ENCODE data around the gene MPZL3.

The MPZL3 gene

DNA sequence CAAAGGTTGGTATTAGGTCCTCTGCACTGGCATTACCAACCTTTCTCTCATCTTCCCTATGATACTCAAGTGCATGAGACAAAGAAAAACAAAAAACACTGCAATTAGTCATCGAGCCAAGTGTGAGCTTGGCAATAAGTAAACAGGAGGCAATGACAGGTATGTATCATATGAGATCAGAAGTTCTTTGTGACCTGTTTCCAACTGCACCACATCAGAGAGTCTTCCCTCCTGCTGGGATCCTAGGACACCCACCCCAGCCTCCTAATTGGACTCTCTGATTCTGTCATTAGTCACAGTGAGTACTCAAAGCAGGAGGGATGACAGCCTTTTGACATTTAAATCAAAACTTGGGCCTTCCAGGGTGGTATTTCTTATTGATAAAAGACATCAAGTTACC is 19.5 kb downstream of the MPZL3 start:
- no peak for DNase-seq (ENCODE audit: low read depth in 2 of 2)

DNA sequence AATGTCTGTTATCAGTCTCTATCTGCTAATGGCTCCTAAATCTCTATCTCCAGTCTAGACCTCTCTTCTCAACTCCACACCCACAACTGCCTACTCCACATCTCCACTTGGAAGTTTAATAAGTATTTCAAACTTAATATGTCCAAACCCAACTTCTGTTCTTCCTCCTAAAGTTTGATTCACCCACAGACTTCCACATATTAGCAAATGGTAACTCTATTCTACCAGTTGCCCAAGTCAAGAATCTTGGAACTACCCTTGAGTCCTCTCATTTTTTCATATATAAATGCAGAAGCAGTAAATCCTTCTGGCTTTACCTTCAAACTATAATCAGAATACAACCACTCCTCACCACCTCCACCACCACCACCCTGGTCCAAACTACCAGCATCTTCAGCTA is 20.7 kb downstream of the MPZL3 start:
- no peak for DNase-seq (ENCODE audit: low read depth in 2 of 2)

DNA sequence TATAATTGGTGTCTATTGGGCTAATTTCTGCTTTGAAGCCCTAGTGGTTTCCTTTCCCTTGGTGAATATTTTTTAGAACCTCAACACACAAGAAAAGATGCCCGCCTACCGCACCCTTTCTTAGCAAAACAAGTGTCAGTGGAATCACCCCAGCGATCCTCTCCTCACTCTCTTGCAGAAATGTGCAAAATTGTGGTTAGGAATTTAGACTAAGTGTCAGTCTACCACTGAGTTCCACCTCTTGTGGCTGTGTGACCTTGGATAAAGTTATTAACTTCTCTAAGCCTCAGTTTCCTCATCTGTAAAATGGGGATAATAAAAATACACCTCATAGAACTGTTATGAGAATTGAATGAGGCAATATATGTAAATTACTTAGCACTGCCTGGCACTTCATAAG is 22.1 kb downstream of the MPZL3 start:
- DNase-seq (ENCODE audit: low read depth in 2 of 2): no peak

DNA sequence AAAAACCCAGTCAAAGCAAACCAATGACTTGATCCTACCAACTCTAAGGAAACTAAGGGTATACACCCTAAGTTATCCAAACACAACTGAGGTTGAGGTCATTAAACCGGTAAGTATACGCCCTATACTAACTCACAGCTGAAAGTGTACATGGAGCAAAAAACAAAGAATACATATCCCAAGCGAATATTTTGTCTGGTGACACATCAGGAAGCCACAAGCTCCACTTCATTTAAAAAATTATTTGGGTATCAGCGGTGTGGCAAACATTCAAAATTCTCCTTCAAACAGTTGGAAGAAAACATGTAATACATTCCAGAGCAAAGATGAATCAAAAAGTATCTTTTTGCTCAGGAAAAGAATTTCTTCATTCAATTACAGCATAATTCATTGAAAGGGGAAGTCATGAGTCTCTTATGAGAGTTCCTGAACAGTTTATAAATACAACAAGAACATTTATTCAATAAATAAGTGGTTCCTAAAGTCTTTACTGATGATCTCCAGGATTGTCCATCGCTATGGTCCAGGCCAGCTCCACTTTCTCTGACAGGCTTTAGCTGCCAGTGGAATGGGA is 22.8 kb downstream of the MPZL3 start:
- DNase-seq (ENCODE audit: low read depth in 2 of 2): no peak

DNA sequence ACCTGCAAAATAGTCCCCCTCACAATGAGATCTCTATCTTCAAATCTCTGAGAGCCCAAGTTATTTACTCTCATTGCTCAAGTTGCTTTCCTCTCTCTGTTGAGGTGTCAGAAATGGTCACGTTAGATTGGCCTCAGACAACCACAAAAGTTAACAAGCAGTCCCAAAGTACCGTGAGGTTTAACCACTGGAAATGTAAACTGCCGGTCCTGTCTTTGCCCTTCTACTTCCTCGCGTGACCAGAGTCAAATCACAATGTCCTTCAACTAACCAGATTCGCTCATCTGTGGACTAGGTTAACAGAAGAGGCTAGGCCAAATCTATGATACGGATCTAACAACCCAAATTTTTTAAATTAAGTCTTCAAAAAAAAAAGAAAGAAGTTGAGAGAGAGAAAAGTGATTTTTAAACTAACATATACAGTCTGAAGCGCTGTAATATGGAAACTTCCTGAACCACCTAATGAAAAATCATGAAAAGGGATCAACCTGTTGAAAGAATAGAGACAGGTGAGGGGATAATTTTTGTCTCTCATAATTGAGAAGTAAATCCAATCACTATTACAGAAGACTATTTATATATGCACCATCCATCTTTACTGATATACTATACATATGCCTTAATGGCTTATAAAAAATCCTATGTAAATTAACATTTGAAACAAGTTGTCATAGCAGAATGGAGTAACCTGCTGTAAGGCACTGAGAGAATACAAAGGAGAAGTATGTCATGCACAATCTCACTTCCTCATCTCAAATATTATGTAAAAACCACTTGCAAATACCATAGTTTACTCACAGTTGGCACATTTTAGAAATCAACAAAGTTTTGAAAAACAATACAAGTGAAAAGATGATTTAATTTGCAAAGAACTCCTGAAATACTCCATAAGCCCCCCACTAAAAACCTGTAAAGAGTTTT is 24.0 kb downstream of the MPZL3 start:
- DNase-seq (ENCODE audit: low read depth in 2 of 2): no peak

DNA sequence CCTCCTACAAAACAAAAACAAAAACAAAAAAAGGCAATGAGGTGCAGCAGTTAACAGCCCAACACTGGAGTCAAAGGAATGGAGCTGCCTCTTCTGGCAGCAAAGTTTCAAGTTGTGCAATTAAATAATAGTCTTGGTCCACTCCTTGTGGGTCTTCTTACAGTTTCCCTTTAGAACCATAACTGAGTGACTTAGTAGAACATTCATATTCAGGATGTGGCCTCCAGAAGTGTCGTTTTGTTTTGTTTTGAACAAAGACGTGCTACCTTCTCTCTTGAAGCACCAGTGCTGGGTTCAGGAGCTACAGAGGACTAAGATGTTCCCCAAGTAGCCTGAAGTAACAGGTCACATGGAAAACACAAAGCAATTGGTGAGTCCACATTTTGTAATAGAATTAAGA is 25.4 kb downstream of the MPZL3 start:
- DNase-seq (ENCODE audit: low read depth in 2 of 2): no peak

DNA sequence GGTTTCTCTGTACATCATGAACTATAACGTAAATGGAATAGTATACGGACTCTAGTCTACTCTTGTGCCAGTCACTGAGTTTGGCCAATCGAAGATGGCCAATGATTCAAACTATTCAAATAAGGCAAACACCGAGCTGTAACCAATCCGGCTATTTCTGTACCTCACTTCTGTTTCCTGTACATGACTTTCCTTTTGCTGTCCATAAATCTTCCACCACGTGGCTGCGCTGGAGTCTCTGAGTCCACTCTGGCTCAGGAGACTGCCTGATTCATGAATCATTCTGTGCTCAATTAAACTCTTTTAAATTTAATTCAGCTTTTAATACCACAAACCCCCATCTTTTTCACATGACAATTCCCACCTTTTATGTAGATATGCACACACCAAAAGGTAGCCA is 25.9 kb downstream of the MPZL3 start:
- no peak for DNase-seq (ENCODE audit: low read depth in 2 of 2)

DNA sequence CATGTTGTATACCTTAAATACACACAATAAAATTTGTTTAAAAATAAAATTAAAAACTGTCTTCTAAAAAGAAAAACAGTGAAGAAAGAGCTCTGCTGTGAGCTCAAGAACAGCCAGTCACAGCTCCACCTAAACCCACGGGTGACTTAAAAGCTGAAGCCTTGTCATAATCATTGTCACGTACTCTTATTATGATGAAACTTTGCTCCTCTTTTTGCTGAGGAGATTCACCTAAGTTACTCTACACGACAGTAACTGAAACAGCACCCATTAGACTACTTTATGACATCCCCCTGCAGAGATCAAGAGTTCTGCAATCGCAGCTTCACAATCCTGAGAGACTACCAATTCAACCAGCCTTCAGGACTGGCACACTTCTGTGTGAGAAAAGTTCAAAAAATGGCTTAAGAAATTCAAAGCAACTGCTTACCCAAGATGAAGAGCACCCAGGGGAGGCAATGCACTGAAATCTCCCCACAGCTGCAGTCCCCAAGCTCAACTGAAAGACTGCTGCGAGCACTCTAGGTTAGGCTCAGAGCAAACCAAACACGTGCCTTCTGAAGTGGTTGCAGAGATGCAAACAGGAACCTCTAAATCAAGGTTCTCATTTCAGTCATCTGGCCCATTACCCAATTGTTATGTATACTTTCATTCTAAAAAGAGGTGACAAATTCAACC is 27.5 kb downstream of the MPZL3 start, which contains the start of gene JAML:
TSS of gene JAML (minus strand) at position 501 of the 678 bp plus-strand sequence. CDS start 10,145 bp downstream, outside the sequence.
- no peak for DNase-seq (ENCODE audit: low read depth in 2 of 2)

DNA sequence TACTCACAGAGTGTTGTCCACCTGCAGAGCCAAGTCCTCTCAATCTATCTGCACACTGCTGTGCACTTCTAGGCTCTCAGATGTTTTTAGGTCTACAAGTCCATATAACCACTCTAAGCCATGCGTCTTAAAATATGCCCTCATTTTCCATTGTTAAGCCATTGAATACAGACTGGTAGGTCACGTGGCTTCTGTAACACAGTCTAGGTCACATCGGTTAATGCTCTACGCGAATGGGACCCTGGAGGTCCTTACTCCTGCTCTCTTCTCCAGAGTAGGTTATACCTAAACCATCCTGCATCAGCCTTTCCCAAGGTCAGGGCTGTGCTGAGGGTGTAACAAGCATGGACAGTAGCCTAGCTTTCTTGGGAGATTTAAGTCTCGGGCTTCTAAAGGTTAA is 28.2 kb downstream of the MPZL3 start:
- no peak for DNase-seq (ENCODE audit: low read depth in 2 of 2)

DNA sequence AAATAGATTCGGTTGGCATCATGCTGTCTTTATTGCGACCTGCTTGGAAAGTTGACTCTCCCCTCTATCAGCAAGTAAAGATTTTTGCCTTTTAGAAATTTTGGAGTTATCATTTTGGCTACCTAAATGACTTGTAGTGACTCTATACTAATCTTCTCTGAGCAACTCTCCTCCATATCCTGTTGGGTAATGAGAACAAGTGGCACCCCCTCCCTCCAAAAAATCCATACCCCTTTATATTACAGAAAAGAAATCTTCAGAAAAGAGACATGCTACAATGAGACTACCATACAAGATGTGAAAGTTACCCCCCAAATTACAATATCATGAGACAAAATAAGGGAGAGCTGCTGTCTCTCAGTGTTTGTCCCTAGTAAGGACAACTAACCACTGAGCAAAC is 28.6 kb downstream of the MPZL3 start:
- DNase-seq (ENCODE audit: low read depth in 2 of 2): no peak

DNA sequence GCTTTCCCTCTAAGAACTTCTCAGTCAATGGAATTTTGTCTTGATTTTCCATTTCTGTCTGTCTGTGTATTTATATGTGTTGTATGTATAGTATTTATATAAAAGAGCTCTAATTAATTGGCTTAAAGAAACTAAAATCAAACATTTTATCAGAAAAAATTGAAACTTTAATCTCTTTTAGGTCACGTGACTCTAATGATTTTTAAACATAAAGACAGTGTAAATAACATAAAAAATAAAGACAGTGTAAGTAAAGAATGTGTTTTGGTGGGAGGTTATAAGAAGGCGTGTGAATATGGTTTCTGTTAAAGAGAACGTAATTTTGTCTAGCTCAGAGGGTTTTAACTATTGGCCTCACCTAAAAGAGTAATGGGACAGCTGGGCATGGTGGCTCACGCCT is 29.7 kb downstream of the MPZL3 start:
- no peak for DNase-seq (ENCODE audit: low read depth in 2 of 2)

DNA sequence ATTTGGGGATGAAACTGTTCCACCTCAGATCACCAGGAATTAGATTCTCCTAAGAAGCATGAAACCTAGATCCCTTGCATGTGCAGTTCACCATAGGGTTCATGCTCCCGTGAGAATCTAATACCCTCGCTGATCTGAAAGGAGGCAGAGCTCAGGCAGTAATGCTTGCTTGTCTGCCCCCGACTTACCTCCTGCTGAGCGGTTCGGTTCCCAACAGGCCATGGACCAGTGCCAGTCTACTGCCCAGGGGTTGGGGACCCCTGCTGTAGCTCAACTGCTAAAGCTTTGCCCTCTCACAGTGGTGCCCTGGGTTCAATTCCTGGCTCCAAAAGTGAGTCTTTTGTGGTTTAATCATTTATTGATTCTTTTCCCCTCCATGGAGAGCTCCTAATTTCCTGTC is 30.7 kb downstream of the MPZL3 start:
- no peak for DNase-seq (ENCODE audit: low read depth in 2 of 2)

DNA sequence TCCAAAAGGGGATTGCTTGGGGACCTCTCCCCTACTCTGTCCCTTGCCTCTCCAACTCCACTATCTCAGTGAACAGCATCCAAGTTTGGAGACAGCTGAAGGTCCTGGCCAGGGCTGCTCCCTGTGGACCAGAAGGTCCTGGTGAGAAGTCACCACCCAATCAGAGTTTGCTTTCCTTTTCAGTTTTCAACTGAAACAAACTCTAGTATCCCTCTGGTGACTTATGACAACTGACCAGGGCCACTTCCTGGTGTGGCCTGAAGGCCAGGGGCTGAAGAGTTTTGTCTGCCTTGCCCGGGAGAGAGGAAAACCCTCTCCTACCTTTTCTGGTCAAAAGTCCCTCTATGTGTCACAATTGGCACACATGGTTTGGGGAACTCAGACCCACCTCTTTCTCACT is 32.4 kb downstream of the MPZL3 start:
- DNase-seq (ENCODE audit: low read depth in 2 of 2): no peak

DNA sequence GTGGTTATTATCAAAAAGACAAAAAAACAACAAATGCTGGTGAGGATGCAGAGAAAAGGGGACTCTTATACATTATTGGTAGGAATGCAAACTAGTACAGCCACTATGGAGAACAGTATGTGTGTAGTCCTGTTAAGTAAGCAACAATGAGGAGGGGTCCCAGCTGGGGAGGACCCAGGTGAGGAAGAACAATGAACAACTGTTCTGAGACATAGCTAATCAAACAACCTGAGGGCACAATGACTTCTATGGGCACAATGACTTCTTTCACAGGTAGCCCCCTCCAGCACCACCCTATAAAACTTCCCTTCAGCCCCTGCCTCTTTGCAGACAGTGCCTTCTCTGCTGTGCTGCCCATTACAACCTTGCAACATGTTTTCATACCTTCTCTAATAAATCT is 32.9 kb downstream of the MPZL3 start:
- DNase-seq (ENCODE audit: low read depth in 2 of 2): no peak

DNA sequence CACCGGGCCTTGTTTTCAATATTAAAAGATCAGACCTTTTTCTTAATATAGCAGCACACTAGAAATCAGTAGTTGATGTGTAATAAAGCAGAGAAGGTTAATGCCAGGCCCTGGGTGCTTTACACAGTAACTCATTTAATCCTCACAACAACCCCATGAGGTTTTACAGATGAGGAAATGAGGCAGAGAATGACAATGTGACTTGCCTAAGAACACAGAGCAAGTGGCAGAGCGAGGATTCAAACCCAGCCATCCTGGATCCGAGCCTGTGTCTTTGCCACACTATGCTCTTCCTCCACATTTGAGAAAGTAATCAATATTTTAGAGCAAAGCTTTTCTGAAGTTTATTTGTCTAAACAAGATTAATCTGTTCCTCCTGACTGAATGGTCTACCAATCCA is 34.6 kb downstream of the MPZL3 start:
- no peak for DNase-seq (ENCODE audit: low read depth in 2 of 2)

DNA sequence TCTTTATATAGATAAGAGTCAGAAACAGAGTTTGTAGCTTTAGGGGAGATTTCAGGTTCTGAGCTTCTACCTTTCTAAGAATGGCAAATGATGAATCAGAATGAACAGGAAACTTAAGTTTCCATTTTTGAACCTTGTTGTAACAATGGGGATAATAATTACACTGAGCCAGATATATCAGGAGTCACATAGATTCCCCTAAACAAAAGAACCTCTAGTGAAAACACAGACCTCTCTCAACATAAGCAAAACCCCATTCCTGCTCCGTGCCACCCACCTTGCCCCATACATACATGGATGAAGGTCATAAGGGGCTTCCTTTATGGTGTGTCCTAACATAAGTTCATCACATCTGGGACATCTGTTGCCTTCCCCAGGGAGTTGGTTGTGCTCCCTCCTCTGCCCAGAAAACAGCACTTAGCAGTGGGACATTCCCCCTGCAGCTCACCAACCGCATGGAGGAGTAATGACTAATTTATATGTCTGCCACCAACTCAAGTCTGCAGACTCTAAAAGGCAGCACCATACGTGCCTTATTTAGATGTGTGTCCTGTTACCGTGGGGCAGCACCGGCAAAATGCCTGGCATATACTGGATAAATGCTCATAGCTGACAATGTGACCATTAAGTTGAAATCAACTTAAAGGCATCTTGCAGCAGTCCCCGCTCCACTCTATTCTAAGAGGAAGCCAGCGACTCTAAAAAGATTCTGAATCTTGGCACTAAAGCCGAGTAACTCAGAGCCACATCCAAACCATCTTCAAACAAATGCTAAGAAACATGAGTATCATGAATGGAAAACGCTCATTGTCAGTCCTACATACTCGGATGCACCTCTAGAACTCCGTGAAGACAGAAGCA is 35.3 kb downstream of the MPZL3 start:
- DNase-seq (ENCODE audit: low read depth in 2 of 2): no peak

DNA sequence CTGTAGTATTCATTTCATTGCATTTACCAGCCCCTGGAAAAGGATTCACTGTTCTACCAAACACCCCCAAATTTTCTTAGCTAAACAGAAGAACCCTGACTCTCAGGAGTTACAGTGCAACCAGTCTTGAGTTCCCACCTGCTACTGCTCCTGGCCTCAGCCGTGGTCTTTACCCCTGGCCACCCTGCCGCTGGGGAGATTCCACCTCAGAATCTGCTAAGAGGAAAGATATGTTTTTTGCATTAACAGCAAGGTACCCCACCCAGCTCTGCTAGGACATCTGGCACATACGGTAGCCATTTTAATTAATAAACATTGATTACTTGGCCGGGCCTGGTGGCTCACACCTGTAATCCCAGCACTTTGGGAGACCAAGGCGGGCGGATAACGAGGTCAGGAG is 36.4 kb downstream of the MPZL3 start:
- DNase-seq (ENCODE audit: low read depth in 2 of 2): no peak

DNA sequence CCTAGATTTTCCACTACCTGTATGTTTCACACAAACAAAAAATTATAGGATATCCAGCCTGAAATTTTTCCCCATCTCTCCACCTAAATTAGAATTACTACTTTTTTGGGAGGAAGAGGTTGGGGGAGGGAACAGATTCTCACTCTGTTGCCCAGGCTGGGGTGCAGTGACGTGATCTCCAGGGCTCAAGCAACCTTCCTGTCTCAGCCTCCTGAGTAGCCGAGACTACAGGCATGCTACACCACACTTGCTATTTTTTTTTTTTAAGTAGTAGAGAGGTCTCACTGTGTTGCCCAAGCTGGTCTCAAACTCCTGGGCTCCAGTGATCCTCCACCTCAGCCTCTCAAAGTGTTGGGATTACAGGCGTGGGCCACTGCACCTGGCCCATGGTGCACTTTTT is 36.9 kb downstream of the MPZL3 start:
- no peak for DNase-seq (ENCODE audit: low read depth in 2 of 2)

DNA sequence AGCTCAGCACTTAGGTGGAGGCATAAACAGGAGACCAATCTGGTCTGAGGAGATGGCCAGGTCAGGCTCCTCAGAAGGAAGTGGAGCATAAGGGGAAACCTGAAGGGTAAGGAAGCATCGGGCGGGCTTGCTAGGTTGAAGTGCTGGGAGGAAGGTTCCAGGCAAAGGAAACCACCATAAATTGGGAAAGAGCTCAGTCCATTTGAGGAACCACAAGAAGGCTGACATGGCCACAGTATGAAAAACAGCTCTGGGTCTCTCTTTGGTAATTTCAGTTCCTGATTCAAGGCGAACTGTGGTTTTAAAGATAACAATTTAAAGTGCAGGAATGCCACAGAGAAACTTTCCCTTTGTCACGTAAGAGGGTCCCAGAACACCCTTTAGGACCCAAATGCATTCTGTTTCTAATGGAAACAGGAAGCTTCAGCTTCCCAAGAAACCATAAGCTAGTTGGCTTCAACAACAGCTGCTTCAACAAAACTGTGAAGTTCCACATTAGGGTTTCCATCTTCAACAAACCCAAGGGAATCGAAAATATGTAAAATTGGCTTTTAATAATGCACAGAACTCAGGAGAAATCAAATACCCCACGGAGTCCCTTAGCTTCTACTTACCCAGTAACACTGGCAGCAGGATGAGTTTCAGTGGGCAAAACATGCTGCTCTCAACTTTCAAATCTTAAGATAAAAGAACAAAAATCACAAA is 37.8 kb downstream of the MPZL3 start:
- DNase-seq (ENCODE audit: low read depth in 2 of 2): no peak

DNA sequence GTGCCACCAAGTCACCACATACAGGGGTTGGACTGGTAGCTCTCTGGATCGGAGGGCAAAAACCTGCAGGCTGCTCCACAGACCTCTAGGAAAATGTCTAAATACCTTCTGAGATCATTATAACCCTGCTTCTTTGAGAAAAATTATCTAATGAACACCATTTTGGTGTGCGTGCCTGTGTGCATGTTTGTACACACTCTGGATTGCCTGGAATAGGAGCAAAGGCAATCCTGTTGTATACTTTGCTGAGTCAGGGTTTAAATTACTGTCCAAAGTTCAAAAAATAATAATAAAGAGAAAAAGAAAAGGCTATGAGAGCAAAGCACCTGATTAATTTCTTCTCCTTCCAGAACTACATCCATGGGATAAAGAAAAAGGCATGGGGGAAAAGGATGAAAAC is 38.4 kb downstream of the MPZL3 start:
- DNase-seq (ENCODE audit: low read depth in 2 of 2): no peak

DNA sequence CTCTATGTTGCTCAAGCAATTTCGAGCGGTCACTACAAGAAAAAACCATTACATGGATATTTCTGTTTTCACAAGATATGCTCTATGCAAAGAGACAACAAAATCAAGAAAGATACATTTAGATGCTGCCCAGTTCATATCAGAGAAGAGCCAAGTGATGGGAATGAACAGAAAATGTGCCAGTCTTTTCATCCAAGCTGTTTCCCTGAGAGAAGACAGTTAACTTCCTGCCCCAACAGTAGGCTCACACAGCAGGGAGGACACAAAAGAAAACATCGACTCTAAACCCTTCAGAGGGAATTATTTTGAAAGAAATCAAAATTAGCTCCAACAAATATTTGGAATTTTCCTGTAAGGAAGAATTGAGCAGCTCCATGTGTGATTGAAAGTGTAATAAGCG is 39.0 kb downstream of the MPZL3 start:
- DNase-seq (ENCODE audit: low read depth in 2 of 2): no peak

Measured in stimulated activated CD8-positive, alpha-beta memory T cell treated with anti-CD3 and anti-CD28 coated beads, Interleukin-2, amount 100 ng/mL, for 48 hours (primary cell).